SK-N-MC (cell line): ENCODE data around the gene CPVL.

ENCODE experiments used
- DNase-seq: peaks from one replicate; pipeline ENCODE4 v3.0.0-alpha.2; 2011; ENCODE audit warnings: low read depth, low spot score
- H3K27ac ChIP-seq: fragments of 200-600 bp; sonication (generic); 2 replicates; pipeline ENCODE4 v1.5.1; 2016; ENCODE audit warnings: mixed run types
- H3K36me3 ChIP-seq: fragments of 200-600 bp; sonication (generic); 2 replicates; pipeline ENCODE4 v1.6.1; 2017; ENCODE audit warnings: antibody characterized with exemption, low read length, mixed read lengths; ENCODE audit not compliant: insufficient read depth
- H3K4me3 ChIP-seq: fragments of 200-600 bp; sonication (generic); 2 replicates; pipeline ENCODE4 v1.5.1; 2016
- H3K9ac ChIP-seq: fragments of 200-600 bp; sonication (generic); 2 replicates; pipeline ENCODE4 v1.8.0; 2017; ENCODE audit warnings: mixed run types, mixed read lengths; ENCODE audit not compliant: insufficient read length
- H3K9me3 ChIP-seq: fragments of 200-600 bp; sonication (generic); 2 replicates; pipeline ENCODE4 v1.6.1; 2017; ENCODE audit warnings: low read depth, mild to moderate bottlenecking, antibody characterized with exemption, low read length, moderate library complexity, mixed read lengths
- EZH2 ChIP-seq: fragments of 200-600 bp; sonication (generic); IDR thresholded peaks from one replicate; pipeline ENCODE4 v1.6.1; 2017; ENCODE audit warnings: antibody characterized with exemption
- FOXP2 ChIP-seq: optimal IDR thresholded peaks from 2 replicates; pipeline ENCODE3; 2011; ENCODE audit warnings: mild to moderate bottlenecking, moderate library complexity; ENCODE audit not compliant: insufficient read depth; ENCODE audit errors: extremely low read length, control extremely low read depth
- POLR2AphosphoS5 ChIP-seq: IDR thresholded peaks from 2 replicates; pipeline ENCODE4 v1.6.1; 2012; ENCODE audit warnings: mild to moderate bottlenecking, low read depth, low read length, borderline replicate concordance

Gene CPVL

GRCh38 chr7:29189743-29190201 is 43.4 kb upstream of the CPVL start:
- Histone ChIP-seq H3K36me3 (no peaks in the 10 kb centered on the region), H3K9ac (no peak overlapping the region), H3K27ac (0 out of 2 replicates have a peak overlapping the region, but pooled peaks have one; percentile 14), H3K4me3 (no peak overlapping the region), H3K9me3 (no peaks in the 10 kb centered on the region)
- TF ChIP-seq FOXP2 (no peak), POLR2AphosphoS5 (no peak), EZH2 (no peak)
- no peak for DNase-seq

- H3K4me3 ChIP-seq: no peak overlapping the region
- DNase-seq: no peak
- no peaks in the 10 kb centered on the region for H3K36me3 ChIP-seq
- no peaks in the 10 kb centered on the region for H3K9me3 ChIP-seq
- H3K9ac ChIP-seq: no peak overlapping the region
- no peak overlapping the region for H3K27ac ChIP-seq
- TF ChIP-seq POLR2AphosphoS5 (no peak), EZH2 (no peak), FOXP2 (no peak)
Measured at GRCh38 chr7:29185613-29186012, 39.3 kb upstream of the CPVL start.

GRCh38 chr7:29184599-29184998 is 38.3 kb upstream of the CPVL start:
- Histone ChIP-seq H3K4me3 (no peak overlapping the region), H3K36me3 (no peaks in the 10 kb centered on the region), H3K9me3 (no peaks in the 10 kb centered on the region), H3K27ac (no peak overlapping the region), H3K9ac (no peak overlapping the region)
- no peak for TF ChIP-seq POLR2AphosphoS5
- no peak for TF ChIP-seq FOXP2
- no peak for TF ChIP-seq EZH2
- DNase-seq: no peak

GRCh38 chr7:29179115-29179514 is 32.8 kb upstream of the CPVL start:
- no peaks in the 10 kb centered on the region for H3K36me3 ChIP-seq
- TF ChIP-seq POLR2AphosphoS5: no peak
- no peak for TF ChIP-seq EZH2
- TF ChIP-seq FOXP2: no peak
- no peak overlapping the region for H3K4me3 ChIP-seq
- H3K27ac ChIP-seq: no peak overlapping the region
- H3K9me3 ChIP-seq: no peaks in the 10 kb centered on the region
- no peak for DNase-seq
- H3K9ac ChIP-seq: no peak overlapping the region

- TF ChIP-seq POLR2AphosphoS5 (no peak), FOXP2 (no peak), EZH2 (no peak)
- Histone ChIP-seq H3K27ac (no peak overlapping the region), H3K36me3 (no peaks in the 10 kb centered on the region), H3K9ac (no peak overlapping the region), H3K9me3 (no peaks in the 10 kb centered on the region), H3K4me3 (no peak overlapping the region)
- no peak for DNase-seq
Measured at GRCh38 chr7:29177963-29178600, 31.7 kb upstream of the CPVL start.

GRCh38 chr7:29173458-29173857 is 27.1 kb upstream of the CPVL start:
- H3K9me3 ChIP-seq: no peaks in the 10 kb centered on the region
- H3K9ac ChIP-seq: no peak overlapping the region
- TF ChIP-seq FOXP2: no peak
- TF ChIP-seq EZH2: no peak
- no peak for TF ChIP-seq POLR2AphosphoS5
- peaks cover 5% of the 10 kb centered on the region; the same call in 1 of the 2 replicates for H3K36me3 ChIP-seq
- no peak for DNase-seq
- H3K4me3 ChIP-seq: no peak overlapping the region
- no peak overlapping the region for H3K27ac ChIP-seq

- no peak overlapping the region for H3K4me3 ChIP-seq
- H3K36me3 ChIP-seq: peaks cover 15% of the 10 kb centered on the region; the same call in 1 of the 2 replicates
- TF ChIP-seq POLR2AphosphoS5 (no peak), EZH2 (no peak), FOXP2 (no peak)
- H3K9me3 ChIP-seq: 0 out of 2 replicates have a peak, but pooled peaks cover under 1% of the 10 kb centered on the region
- no peak overlapping the region for H3K27ac ChIP-seq
- no peak overlapping the region for H3K9ac ChIP-seq
- no peak for DNase-seq
Measured at GRCh38 chr7:29170781-29171180, 24.4 kb upstream of the CPVL start.

- no peak overlapping the region for H3K4me3 ChIP-seq
- DNase-seq: no peak
- peaks cover 15% of the 10 kb centered on the region for H3K36me3 ChIP-seq
- no peak overlapping the region for H3K27ac ChIP-seq
- H3K9me3 ChIP-seq: peaks cover 7% of the 10 kb centered on the region; the same call in 1 of the 2 replicates
- H3K9ac ChIP-seq: no peak overlapping the region
- TF ChIP-seq EZH2: no peak
- TF ChIP-seq FOXP2: no peak
- TF ChIP-seq POLR2AphosphoS5: no peak
Measured at GRCh38 chr7:29167721-29168120, 21.4 kb upstream of the CPVL start.

GRCh38 chr7:29163854-29164253 is 17.5 kb upstream of the CPVL start:
- DNase-seq: no peak
- Histone ChIP-seq H3K36me3 (peaks cover 28% of the 10 kb centered on the region), H3K4me3 (no peak overlapping the region), H3K27ac (0 out of 2 replicates have a peak overlapping the region, but pooled peaks have one; percentile 6), H3K9me3 (peaks cover 7% of the 10 kb centered on the region; the same call in 1 of the 2 replicates), H3K9ac (no peak overlapping the region)
- TF ChIP-seq FOXP2 (no peak), EZH2 (no peak), POLR2AphosphoS5 (no peak)
